ENCODE measurements around the gene CD37.

DNA sequence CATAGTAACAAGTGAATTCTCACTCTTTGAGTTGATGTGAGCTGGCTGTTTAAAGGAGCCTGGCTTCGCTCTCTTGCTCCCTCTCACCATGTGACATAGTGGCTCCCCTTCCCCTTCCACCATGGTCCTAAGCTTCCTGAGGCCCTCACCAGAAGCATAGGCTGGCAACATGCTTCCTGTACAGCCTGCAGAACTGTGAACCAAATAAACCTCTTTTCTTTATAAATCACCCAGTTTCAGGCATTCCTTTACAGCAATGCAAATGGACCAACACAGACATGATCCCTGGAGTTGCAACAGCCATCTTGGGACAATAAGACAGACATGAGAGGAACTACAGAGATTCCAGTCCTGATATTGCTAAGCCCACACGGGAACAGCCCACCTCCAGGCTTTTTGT, 14.4 kb downstream of the CD37 start:
- TF ChIP-seq POLR2A (IDR thresholded peaks at IDR 0.05; ENCODE audit: low read depth, low read length): no peak
- no peak for TF ChIP-seq TAF1 (IDR thresholded peaks at IDR 0.05; ENCODE audit: low read depth, low read length)
- TF ChIP-seq POU2F2 (IDR thresholded peaks at IDR 0.05; ENCODE audit: low read depth, low read length): no peak
- no peak for TF ChIP-seq SPI1 (IDR thresholded peaks at IDR 0.05; ENCODE audit: low read depth, low read length)
- TF ChIP-seq POLR2AphosphoS5 (IDR thresholded peaks at IDR 0.05; ENCODE audit: low read depth, low read length): no peak
- no peak for TF ChIP-seq PAX5 (IDR thresholded peaks at IDR 0.05; ENCODE audit: insufficient read depth, low read length, severe bottlenecking)

Data from GM12891 (cell line).